H1 (cell line): ENCODE measurements around the gene KCNE4. TPM values are rescaled to one million over a fixed set of nuclear protein-coding genes. Genes with fewer than 3 reads are reported as not detected.

ENCODE experiments used
- CTCF ChIA-PET: fragments of 300-600 bp; sonication (Branson Sonifier 250); formaldehyde crosslinking; loops from one replicate; lab custom pipeline; 2021; ENCODE audit not compliant: partially characterized antibody; lab: Charles Lee
- POLR2A ChIA-PET: fragments of 300-600 bp; sonication (Branson Sonifier 250); formaldehyde crosslinking; loops from one replicate; lab custom pipeline; 2021; ENCODE audit warnings: inconsistent platforms; ENCODE audit not compliant: partially characterized antibody; lab: Charles Lee
- DNase-seq, 2 experiments: peaks; one replicate each; pipeline versions ENCODE4 v3.0.0 to v3.0.0-alpha.2; 2010 to 2022; ENCODE audit warnings: low spot score in 2 of 2, low read depth in 1 of 2, mixed read lengths in 1 of 2
- FAIRE-seq: peaks from 2 replicates; lab custom pipeline; 2011; peaks lifted over from hg19 to GRCh38; lab: Jason Lieb, UNC
- H2AFZ ChIP-seq: 2 replicates; pipeline ENCODE4 v1.8.1; 2012; ENCODE audit warnings: low read length, inconsistent platforms
- H2AK5ac ChIP-seq: 2 replicates; pipeline ENCODE4 v1.6.1; 2013; ENCODE audit warnings: low read depth, low read length
- H2BK120ac ChIP-seq: replicated peaks from 2 replicates; pipeline ENCODE3; 2013; ENCODE audit warnings: low read depth, low read length, inconsistent platforms
- H2BK12ac ChIP-seq: 2 replicates; pipeline ENCODE4 v1.6.1; 2013; ENCODE audit warnings: low read depth, low read length
- H2BK15ac ChIP-seq: 2 replicates; pipeline ENCODE4 v1.6.1; 2013; ENCODE audit warnings: low read length
- H2BK20ac ChIP-seq: 2 replicates; pipeline ENCODE4 v1.6.1; 2013; ENCODE audit warnings: low read length
- H2BK5ac ChIP-seq: 2 replicates; pipeline ENCODE4 v1.6.1; 2013; ENCODE audit warnings: low read depth, low read length
- H3K14ac ChIP-seq: 2 replicates; pipeline ENCODE4 v1.6.1; 2013; ENCODE audit warnings: inconsistent platforms; ENCODE audit not compliant: insufficient read length
- H3K18ac ChIP-seq: 2 replicates; pipeline ENCODE4 v1.6.1; 2013; ENCODE audit warnings: low read length; ENCODE audit errors: extremely low read depth
- H3K23ac ChIP-seq: 2 replicates; pipeline ENCODE4 v1.6.1; 2013; ENCODE audit warnings: inconsistent platforms; ENCODE audit not compliant: insufficient read length
- H3K23me2 ChIP-seq: 2 replicates; pipeline ENCODE4 v1.6.1; 2013; ENCODE audit warnings: low read depth, low read length
- H3K27ac ChIP-seq: 2 replicates; pipeline ENCODE4 v1.6.1; 2011; ENCODE audit warnings: low read depth, low read length, inconsistent platforms
- H3K27me3 ChIP-seq, 4 experiments: replicated peaks in 1 of 4; 1 replicate in 1 of 4; 2 replicates in 3 of 4; pipeline versions ENCODE4 v1.6.1 to v1.8.1; 2011 to 2013; ENCODE audit warnings: low read length in 3 of 4, mild to moderate bottlenecking in 3 of 4, inconsistent platforms in 2 of 4, mixed read lengths in 2 of 4, moderate library complexity in 1 of 4; ENCODE audit not compliant: control insufficient read depth in 3 of 4, insufficient read depth in 3 of 4; ENCODE audit errors: extremely low read depth in 1 of 4
- H3K36me3 ChIP-seq, 4 experiments: 2 replicates each; pipeline versions ENCODE4 v1.6.1 to v1.8.1; 2011 to 2013; ENCODE audit warnings: mild to moderate bottlenecking in 4 of 4, low read length in 3 of 4, moderate library complexity in 2 of 4, control low read depth in 1 of 4, inconsistent platforms in 1 of 4; ENCODE audit not compliant: insufficient read depth in 4 of 4, control insufficient read depth in 2 of 4
- H3K4ac ChIP-seq: replicated peaks from 2 replicates; pipeline ENCODE3; 2013; ENCODE audit warnings: low read length, low read depth, mixed read lengths, inconsistent platforms; ENCODE audit not compliant: insufficient read length
- H3K4me1 ChIP-seq, 4 experiments: replicated peaks in 1 of 4; 1 replicate in 1 of 4; 2 replicates in 3 of 4; pipeline versions ENCODE4 v1.6.1 to v1.8.1; 2011 to 2013; ENCODE audit warnings: low read length in 3 of 4, inconsistent platforms in 2 of 4, mixed read lengths in 1 of 4; ENCODE audit not compliant: insufficient read depth in 4 of 4, control insufficient read depth in 3 of 4
- H3K4me2 ChIP-seq, 2 experiments: 2 replicates each; pipeline versions ENCODE4 v1.6.1 to v1.8.1; 2011 to 2013; ENCODE audit warnings: low read depth in 2 of 2, low read length in 2 of 2, control low read depth in 1 of 2, inconsistent platforms in 1 of 2, mild to moderate bottlenecking in 1 of 2; ENCODE audit not compliant: insufficient read depth in 1 of 2
- H3K4me3 ChIP-seq, 4 experiments: fragments of 200-600, 300-600 bp in 1 of 4; sonication (generic), shearing (Covaris generic), sonication (Bioruptor Twin) in 1 of 4; 2 replicates each; pipeline versions ENCODE4 v1.5.1 to v1.8.1; 2011 to 2016; ENCODE audit warnings: low read length in 4 of 4, low read depth in 3 of 4, control low read depth in 2 of 4, inconsistent platforms in 2 of 4, mild to moderate bottlenecking in 2 of 4, mixed read lengths in 1 of 4, moderate library complexity in 1 of 4; ENCODE audit not compliant: insufficient read depth in 2 of 4; ENCODE audit errors: extremely low read depth in 1 of 4
- H3K56ac ChIP-seq: replicated peaks from 2 replicates; pipeline ENCODE3; 2013; ENCODE audit warnings: low read depth, mild to moderate bottlenecking, mixed read lengths, low read length, inconsistent platforms; ENCODE audit not compliant: insufficient read length
- H3K79me1 ChIP-seq: 2 replicates; pipeline ENCODE4 v1.6.1; 2013; ENCODE audit warnings: low read depth, low read length, control low read depth
- H3K79me2 ChIP-seq, 2 experiments: 2 replicates each; pipeline versions ENCODE4 v1.6.1 to v1.8.1; 2012 to 2013; ENCODE audit warnings: low read length in 2 of 2, mild to moderate bottlenecking in 2 of 2, inconsistent platforms in 1 of 2; ENCODE audit not compliant: insufficient read depth in 2 of 2, control insufficient read depth in 1 of 2
- H3K9ac ChIP-seq, 4 experiments: replicated peaks in 1 of 4; 1 replicate in 1 of 4; 2 replicates in 3 of 4; pipeline versions ENCODE4 v1.6.1 to v1.8.1; 2011 to 2013; ENCODE audit warnings: low read depth in 3 of 4, low read length in 3 of 4, control low read depth in 2 of 4, mild to moderate bottlenecking in 2 of 4, moderate library complexity in 2 of 4, inconsistent platforms in 1 of 4; ENCODE audit errors: extremely low read depth in 1 of 4
- H3K9me3 ChIP-seq, 2 experiments: 2 replicates each; pipeline versions ENCODE4 v1.6.1 to v1.8.1; 2012 to 2013; ENCODE audit warnings: mild to moderate bottlenecking in 2 of 2, moderate library complexity in 2 of 2, control low read depth in 1 of 2, inconsistent platforms in 1 of 2, low read depth in 1 of 2, low read length in 1 of 2, mixed read lengths in 1 of 2; ENCODE audit not compliant: insufficient read depth in 2 of 2
- H4K20me1 ChIP-seq, 2 experiments: replicated peaks in 1 of 2; 2 replicates each; pipeline versions ENCODE3 to v1.8.1; 2011 to 2013; ENCODE audit warnings: inconsistent platforms in 2 of 2, low read length in 2 of 2, mild to moderate bottlenecking in 1 of 2; ENCODE audit not compliant: insufficient read depth in 2 of 2, control insufficient read depth in 1 of 2
- H4K5ac ChIP-seq: 2 replicates; pipeline ENCODE4 v1.6.1; 2013; ENCODE audit warnings: low read length, low read depth, mixed read lengths, inconsistent platforms; ENCODE audit not compliant: insufficient read length
- H4K8ac ChIP-seq: 2 replicates; pipeline ENCODE4 v1.8.0; 2013; ENCODE audit warnings: mild to moderate bottlenecking, moderate library complexity, low read length, inconsistent platforms; ENCODE audit not compliant: insufficient read depth; ENCODE audit errors: extremely low read depth
- H4K91ac ChIP-seq: replicated peaks from 2 replicates; pipeline ENCODE3; 2013; ENCODE audit warnings: low read length, mixed read lengths, inconsistent platforms; ENCODE audit not compliant: insufficient read length
- EGR1 ChIP-seq: IDR thresholded peaks from 2 replicates; pipeline ENCODE4 v1.6.1; 2011; ENCODE audit warnings: low read depth, low read length, borderline replicate concordance
- KDM4A ChIP-seq: IDR thresholded peaks from one replicate; pipeline ENCODE4 v1.7.1; 2012; ENCODE audit warnings: low read depth, mild to moderate bottlenecking, moderate library complexity, low read length, inconsistent platforms; ENCODE audit not compliant: severe bottlenecking
- MAFK ChIP-seq: IDR thresholded peaks from 2 replicates; pipeline ENCODE4 v1.6.1; 2012; ENCODE audit warnings: low read depth, mild to moderate bottlenecking, improper control_type of control experiment, low read length
- SP1 ChIP-seq: IDR thresholded peaks from 2 replicates; pipeline ENCODE4 v1.6.1; 2011; ENCODE audit warnings: low read depth, low read length
- TCF12 ChIP-seq: IDR thresholded peaks from 2 replicates; pipeline ENCODE4 v1.6.1; 2011; ENCODE audit warnings: low read depth, mild to moderate bottlenecking, low read length
- WGBS, 2 experiments: shearing (Covaris generic) in 1 of 2; methylation state at CpG; one replicate each; pipeline versions ENCODE4 v1.1.6 to v1.1.7; 2013 to 2015; ENCODE audit warnings: low lambda C conversion rate in 2 of 2, mixed read lengths in 2 of 2, inconsistent platforms in 1 of 2, low coverage in 1 of 2, missing lambda C conversion rate in 1 of 2; ENCODE audit not compliant: insufficient replicate concordance in 2 of 2, insufficient coverage in 1 of 2, insufficient read length in 1 of 2; ENCODE audit errors: extremely low coverage in 1 of 2, missing lambda C conversion rate in 1 of 2; 5-methylcytosine and 5-hydroxymethylcytosine counted together
- polyA plus RNA-seq, 7 experiments: library from polyadenylated mRNA; depleted of rRNA in 3 of 7; stranded (reverse) in 5 of 7; unstranded in 2 of 7; fragments of >200 nt in 5 of 7; fragments of 200-250 nt in 2 of 7; gene quantifications; 1 replicate in 5 of 7; 2 replicates in 1 of 7; 4 replicates in 1 of 7; pipeline versions ENCODE4 v1.2.1 to v1.2.3, GENCODE V29; 2011 to 2013; ENCODE audit warnings: missing spikeins in 2 of 7, mixed read lengths in 2 of 7
- total RNA-seq: library from RNA; stranded (reverse); fragmentation: NEBNext Ultra II Directional; extraction: Animal tissue kit (Norgen Biotek cat#: 25700); gene quantifications from 2 replicates; pipeline ENCODE4 v1.2.1, GENCODE V29; 2021

KCNE4 gene
- total and polyA plus RNA-seq, 2 of the 8 experiments (the other 6 are each of a cell fraction or from before 2014, with no cell fraction given): 0.08 to 0.09 TPM

DNA sequence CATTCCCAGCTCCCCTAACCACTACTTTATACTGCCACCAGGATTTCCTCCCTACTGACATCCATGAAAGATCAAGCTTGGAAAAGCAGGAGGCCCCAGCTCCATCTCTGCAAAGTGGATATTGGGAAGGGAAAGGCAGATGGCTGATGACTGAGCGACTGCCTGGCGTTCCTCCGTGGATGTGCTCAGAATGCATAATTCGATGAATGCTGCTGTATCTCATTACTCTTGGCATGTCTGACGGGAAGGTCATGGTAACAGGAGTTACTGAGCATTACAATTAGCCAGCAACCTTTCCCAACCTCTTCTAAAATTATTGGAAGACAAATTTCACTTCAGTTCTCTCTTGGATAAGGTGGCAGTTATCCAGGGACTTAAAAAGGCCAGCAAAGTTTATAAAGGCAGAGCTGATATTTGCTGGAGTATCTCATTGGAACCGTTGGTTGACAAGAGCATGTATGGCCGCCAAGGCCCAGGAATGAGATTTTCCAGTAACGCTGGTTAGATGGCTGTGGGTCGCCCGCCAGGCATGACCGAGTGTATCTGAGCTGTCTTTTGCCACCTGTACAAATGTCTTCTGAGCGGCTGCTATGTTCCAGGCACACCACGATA lies 34.5 kb downstream of the KCNE4 start:
- H3K9me3 ChIP-seq: no peaks in the 10 kb centered on the region
- peaks cover 0 to 3% (median 0%) of the 10 kb centered on the region in 4 experiments; a peak in 1 of 7 replicates for H3K4me1 ChIP-seq
- no peaks in the 10 kb centered on the region for H3K79me2 ChIP-seq
- no peak overlapping the region for H2AFZ ChIP-seq
- no peaks in the 10 kb centered on the region for H4K20me1 ChIP-seq
- H3K4me3 ChIP-seq: no peak overlapping the region
- H2BK20ac ChIP-seq: no peak overlapping the region
- no peak overlapping the region for H3K18ac ChIP-seq
- H3K36me3 ChIP-seq: no peaks in the 10 kb centered on the region
- no peak overlapping the region for H2AK5ac ChIP-seq
- H2BK15ac ChIP-seq: no peak overlapping the region
- CTCF ChIA-PET: interaction anchor here (0.6 to 2.4 kb wide), 4 partner anchors 13 to 163 kb away, joined by 3 to 9 read pairs (median 3); no protein-coding TSS in a partner anchor
- no peak overlapping the region for H3K4me2 ChIP-seq
- no peak overlapping the region for H4K5ac ChIP-seq
- no peak overlapping the region for H4K91ac ChIP-seq
- DNase-seq: no peak
- no peak overlapping the region for H4K8ac ChIP-seq
- no peak overlapping the region for H3K27ac ChIP-seq
- H3K14ac ChIP-seq: no peak overlapping the region
- no peaks in the 10 kb centered on the region for H3K79me1 ChIP-seq
- H2BK120ac ChIP-seq: no peak overlapping the region
- no peak overlapping the region for H3K9ac ChIP-seq
- H3K4ac ChIP-seq: no peak overlapping the region
- POLR2A ChIA-PET: no interaction called here
- no peak overlapping the region for H2BK5ac ChIP-seq
- no peak overlapping the region for H3K56ac ChIP-seq
- FAIRE-seq: no peak
- H3K23ac ChIP-seq: no peak overlapping the region
- no peak overlapping the region for H2BK12ac ChIP-seq
- WGBS, 2 experiments: 93% methylated on average over 13 of the region's 13 CpGs; no CpG with 5 or more reads in 1 of the 2 experiments
- H3K27me3 ChIP-seq: no peaks in the 10 kb centered on the region
- no peaks in the 10 kb centered on the region for H3K23me2 ChIP-seq
- no peak for TF ChIP-seq KDM4A
- TF ChIP-seq MAFK: no peak
- TF ChIP-seq EGR1: no peak
- TF ChIP-seq SP1: no peak
- TF ChIP-seq TCF12: no peak
